Endodermal cell (in vitro differentiated cells): ENCODE data around the gene MCTP2. TPM values are rescaled to one million over a fixed set of nuclear protein-coding genes. Genes with fewer than 3 reads are reported as not detected.

Experiments used
- DNase-seq: peaks from one replicate; pipeline ENCODE4 v3.0.0-alpha.2; 2017
- H3K27ac ChIP-seq: 2 replicates; pipeline ENCODE4 v1.5.1; 2013; ENCODE audit warnings: mild to moderate bottlenecking, low read depth, low read length, moderate library complexity
- H3K27me3 ChIP-seq: 2 replicates; pipeline ENCODE4 v1.6.1; 2013; ENCODE audit warnings: mild to moderate bottlenecking, low read length, moderate library complexity; ENCODE audit not compliant: insufficient read depth, control insufficient read depth, poor library complexity, severe bottlenecking
- H3K36me3 ChIP-seq: 2 replicates; pipeline ENCODE4 v1.7.0; 2013; ENCODE audit warnings: mild to moderate bottlenecking, low read length, moderate library complexity; ENCODE audit not compliant: control insufficient read depth, insufficient read depth
- H3K4me1 ChIP-seq: one replicate; pipeline ENCODE4 v1.7.0; 2013; ENCODE audit warnings: low read length; ENCODE audit not compliant: control insufficient read depth, insufficient read depth
- H3K4me3 ChIP-seq: 2 replicates; pipeline ENCODE4 v1.5.1; 2013; ENCODE audit warnings: mild to moderate bottlenecking, low read length, moderate library complexity
- H3K9ac ChIP-seq: 2 replicates; pipeline ENCODE4 v1.6.1; 2013; ENCODE audit warnings: mild to moderate bottlenecking, low read length, moderate library complexity; ENCODE audit not compliant: poor library complexity, severe bottlenecking; ENCODE audit errors: extremely low read depth
- H3K9me3 ChIP-seq: 2 replicates; pipeline ENCODE4 v1.6.1; 2013; ENCODE audit warnings: mild to moderate bottlenecking, low read length, moderate library complexity; ENCODE audit not compliant: control insufficient read depth
- H3K27ac Mint-ChIP-seq: 2 replicates; pipeline ENCODE4 v1.8.0; 2020; ENCODE audit warnings: mixed read lengths
- H3K27me3 Mint-ChIP-seq: 2 replicates; pipeline ENCODE4 v1.8.0; 2021; ENCODE audit warnings: mild to moderate bottlenecking, mixed read lengths; ENCODE audit not compliant: insufficient read depth
- H3K36me3 Mint-ChIP-seq: 2 replicates; pipeline ENCODE4 v1.8.0; 2020; ENCODE audit warnings: low read depth, mixed read lengths
- H3K4me1 Mint-ChIP-seq: 2 replicates; pipeline ENCODE4 v1.8.0; 2020; ENCODE audit warnings: mixed read lengths
- H3K4me3 Mint-ChIP-seq: 2 replicates; pipeline ENCODE4 v1.8.0; 2020; ENCODE audit warnings: mild to moderate bottlenecking, moderate library complexity, mixed read lengths
- H3K9me3 Mint-ChIP-seq: 2 replicates; pipeline ENCODE4 v1.8.0; 2020; ENCODE audit warnings: mild to moderate bottlenecking, mixed read lengths
- CTCF ChIP-seq: fragments of 200-600 bp; sonication (generic); conservative IDR thresholded peaks from 2 replicates; pipeline ENCODE4 v1.5.0; 2021; ENCODE audit warnings: antibody characterized with exemption, mild to moderate bottlenecking
- WGBS, 2 experiments: methylation state at CpG; one replicate each; pipeline versions ENCODE4 v1.1.5 to v1.1.7; 2013; ENCODE audit warnings: missing lambda C conversion rate in 2 of 2, mixed read lengths in 1 of 2; ENCODE audit not compliant: insufficient coverage in 1 of 2, insufficient read length in 1 of 2; 5-methylcytosine and 5-hydroxymethylcytosine counted together
- total RNA-seq, 2 donors: library from RNA; stranded (reverse); fragmentation: NEBNext Ultra II Directional in 1 of 2; extraction: Animal tissue kit (Norgen Biotek cat#: 25700) in 1 of 2; gene quantifications; 2 replicates in 1 of 2; 3 replicates in 1 of 2; pipeline ENCODE4 v1.2.1, GENCODE V29; 2021

MCTP2 gene
- total RNA-seq, 2 donors from 2014 or later, result 9.2 to 12.1 TPM

GRCh38 chr15:94229591-94230369 lies 1.6 kb upstream of the MCTP2 start:
- H3K4me3 ChIP-seq, result no peak overlapping the region
- H3K36me3 Mint-ChIP-seq, result no peaks in the 10 kb centered on the region
- DNase-seq, result no peak
- H3K4me1 Mint-ChIP-seq, result peaks cover 42% of the 10 kb centered on the region
- WGBS, 2 experiments, result 94 to 97% methylated on average over 8 of the region's 10 CpGs
- H3K9ac ChIP-seq, result no peak overlapping the region
- H3K27me3 ChIP-seq, result peaks cover 32% of the 10 kb centered on the region
- peaks cover 2% of the 10 kb centered on the region for H3K4me1 ChIP-seq
- TF ChIP-seq CTCF, result no peak
- no peak overlapping the region for H3K4me3 Mint-ChIP-seq
- no peak overlapping the region for H3K27ac Mint-ChIP-seq
- H3K9me3 Mint-ChIP-seq, result no peaks in the 10 kb centered on the region
- H3K9me3 ChIP-seq, result no peaks in the 10 kb centered on the region
- H3K36me3 ChIP-seq, result no peaks in the 10 kb centered on the region
- peaks cover 30% of the 10 kb centered on the region for H3K27me3 Mint-ChIP-seq
- no peak overlapping the region for H3K27ac ChIP-seq

- Histone ChIP-seq H3K9ac (peak overlapping the region; percentile 17), H3K36me3 (no peaks in the 10 kb centered on the region), H3K4me3 (peak overlapping the region; percentile 87), H3K4me1 (peaks cover 2% of the 10 kb centered on the region), H3K9me3 (no peaks in the 10 kb centered on the region), H3K27me3 (peaks cover 32% of the 10 kb centered on the region), H3K27ac (no peak overlapping the region)
- Mint-ChIP-seq H3K36me3 (no peaks in the 10 kb centered on the region), H3K4me3 (peak overlapping the region; percentile 73), H3K27ac (peak overlapping the region; percentile 69), H3K9me3 (no peaks in the 10 kb centered on the region), H3K27me3 (peaks cover 30% of the 10 kb centered on the region), H3K4me1 (peaks cover 42% of the 10 kb centered on the region)
- 52 to 53% methylated on average over 10 to 11 of the region's 11 CpGs for WGBS, 2 experiments
- no peak for TF ChIP-seq CTCF
- DNase-seq, result no peak
Observed at GRCh38 chr15:94230431-94230882, 904 bp upstream of the MCTP2 start.

GRCh38 chr15:94231723-94232468 lies 535 bp downstream of the MCTP2 start:
- WGBS, 2 experiments, result 8 to 17% methylated on average over 16 to 25 of the region's 25 CpGs
- no peak overlapping the region for H3K9ac ChIP-seq
- H3K4me1 Mint-ChIP-seq, result peaks cover 51% of the 10 kb centered on the region

More at GRCh38 chr15:94231723-94232468, 535 bp downstream of the MCTP2 start:
- no peak overlapping the region for H3K27ac ChIP-seq
- no peaks in the 10 kb centered on the region for H3K9me3 ChIP-seq
- Mint-ChIP-seq H3K9me3 (no peaks in the 10 kb centered on the region), H3K27me3 (peaks cover 30% of the 10 kb centered on the region), H3K36me3 (no peaks in the 10 kb centered on the region), H3K27ac (no peak overlapping the region), H3K4me3 (peak overlapping the region; percentile 73)
- H3K36me3 ChIP-seq, result no peaks in the 10 kb centered on the region
- peaks cover 2% of the 10 kb centered on the region for H3K4me1 ChIP-seq
- no peak for TF ChIP-seq CTCF
- peak overlapping the region; percentile 87 for H3K4me3 ChIP-seq
- DNase-seq, result no peak
- H3K27me3 ChIP-seq, result peaks cover 32% of the 10 kb centered on the region
